Fibroblast of lung (primary cell): Measurements from ENCODE around the gene LGALS3. TPM values are rescaled to one million over a fixed set of nuclear protein-coding genes. Genes with fewer than 3 reads are reported as not detected.

Experiments used
- DNase-seq, 2 donors: peaks; one replicate each; pipeline versions ENCODE4 v3.0.0 to v3.0.0-alpha.2; 2010; ENCODE audit warnings: low read depth in 2 of 2
- H2AFZ ChIP-seq: 2 replicates; pipeline ENCODE4 v1.5.1; 2012; ENCODE audit warnings: low read length, control low read depth, inconsistent platforms
- H3K27ac ChIP-seq: 2 replicates; pipeline ENCODE4 v1.5.1; 2011; ENCODE audit warnings: low read length, control low read depth; ENCODE audit not compliant: insufficient read depth
- H3K27me3 ChIP-seq: 2 replicates; pipeline ENCODE4 v1.5.1; 2011; ENCODE audit warnings: mild to moderate bottlenecking, low read length; ENCODE audit not compliant: control insufficient read depth, insufficient read depth
- H3K36me3 ChIP-seq: 2 replicates; pipeline ENCODE4 v1.5.1; 2011; ENCODE audit warnings: low read length; ENCODE audit not compliant: control insufficient read depth, insufficient read depth
- H3K4me1 ChIP-seq: 2 replicates; pipeline ENCODE4 v1.5.1; 2011; ENCODE audit warnings: low read length; ENCODE audit not compliant: control insufficient read depth, insufficient read depth; ENCODE audit errors: extremely low read depth
- H3K4me2 ChIP-seq: 2 replicates; pipeline ENCODE4 v1.5.1; 2011; ENCODE audit warnings: low read length, control low read depth; ENCODE audit not compliant: insufficient read depth; ENCODE audit errors: extremely low read depth
- H3K4me3 ChIP-seq, 4 experiments: fragments of 200-600 bp in 1 of 4; sonication (generic) in 1 of 4; replicated peaks in 1 of 4; 2 replicates each; pipeline ENCODE4 v1.5.1; 2011 to 2016; ENCODE audit warnings: low read length in 4 of 4, low read depth in 3 of 4, mild to moderate bottlenecking in 3 of 4, control low read depth in 2 of 4, inconsistent platforms in 1 of 4, mixed read lengths in 1 of 4; ENCODE audit not compliant: insufficient read depth in 1 of 4; ENCODE audit errors: control extremely low read depth in 1 of 4
- H3K79me2 ChIP-seq: 2 replicates; pipeline ENCODE4 v1.5.1; 2012; ENCODE audit warnings: mild to moderate bottlenecking, low read length, inconsistent platforms; ENCODE audit not compliant: control insufficient read depth, insufficient read depth
- H3K9ac ChIP-seq: 2 replicates; pipeline ENCODE4 v1.5.1; 2011; ENCODE audit warnings: mild to moderate bottlenecking, low read length, control low read depth; ENCODE audit not compliant: insufficient read depth
- H3K9me3 ChIP-seq: 2 replicates; pipeline ENCODE4 v1.5.1; 2012; ENCODE audit warnings: low read depth, low read length; ENCODE audit not compliant: control insufficient read depth, insufficient read depth
- H4K20me1 ChIP-seq: 2 replicates; pipeline ENCODE4 v1.5.1; 2011; ENCODE audit warnings: low read length; ENCODE audit not compliant: control insufficient read depth, insufficient read depth; ENCODE audit errors: extremely low read depth
- EZH2 ChIP-seq: IDR thresholded peaks from 2 replicates; pipeline ENCODE4 v1.5.1; 2012; ENCODE audit warnings: low read length, control low read depth, mild to moderate bottlenecking; ENCODE audit errors: missing control alignments
- polyA plus RNA-seq, 2 donors: library from polyadenylated mRNA; depleted of rRNA in 1 of 2; stranded (reverse) in 1 of 2; unstranded in 1 of 2; fragments of >200 nt; gene quantifications; 2 replicates each; pipeline ENCODE4 v1.2.1, GENCODE V29; 2011 to 2012; ENCODE audit warnings: missing spikeins in 1 of 2
- total RNA-seq: library from RNA; depleted of rRNA; stranded (reverse); fragments of >200 nt; gene quantifications from 2 replicates; pipeline ENCODE4 v1.2.1, GENCODE V29; 2014
- TF ChIP-seq, protein P1 (sequence below), 2 donors: IDR thresholded peaks in 1 of 2; conservative IDR thresholded peaks in 1 of 2; 1 replicate in 1 of 2; 2 replicates in 1 of 2; pipeline ENCODE4 v1.5.1; 2011 to 2012; ENCODE audit warnings: low read length in 2 of 2, control low read depth in 1 of 2, inconsistent platforms in 1 of 2, low read depth in 1 of 2, mild to moderate bottlenecking in 1 of 2

Gene LGALS3
- total and polyA plus RNA-seq, 2 donors (not counting 1 experiment from before 2014, with no cell fraction given): 333 to 434 TPM

DNA sequence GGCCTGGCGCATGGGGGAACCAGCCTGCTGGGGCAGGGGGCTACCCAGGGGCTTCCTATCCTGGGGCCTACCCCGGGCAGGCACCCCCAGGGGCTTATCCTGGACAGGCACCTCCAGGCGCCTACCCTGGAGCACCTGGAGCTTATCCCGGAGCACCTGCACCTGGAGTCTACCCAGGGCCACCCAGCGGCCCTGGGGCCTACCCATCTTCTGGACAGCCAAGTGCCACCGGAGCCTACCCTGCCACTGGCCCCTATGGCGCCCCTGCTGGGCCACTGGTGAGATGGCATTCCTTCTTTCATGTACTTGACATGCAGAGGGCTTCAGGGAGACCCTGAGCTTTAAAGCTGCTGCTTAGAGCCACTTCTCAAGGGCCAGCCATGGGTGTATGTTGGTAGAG, 9.0 kb downstream of the LGALS3 start:
- no peaks in the 10 kb centered on the region for H3K9me3 ChIP-seq
- TF ChIP-seq EZH2: no peak
- TF ChIP-seq, protein P1, sequence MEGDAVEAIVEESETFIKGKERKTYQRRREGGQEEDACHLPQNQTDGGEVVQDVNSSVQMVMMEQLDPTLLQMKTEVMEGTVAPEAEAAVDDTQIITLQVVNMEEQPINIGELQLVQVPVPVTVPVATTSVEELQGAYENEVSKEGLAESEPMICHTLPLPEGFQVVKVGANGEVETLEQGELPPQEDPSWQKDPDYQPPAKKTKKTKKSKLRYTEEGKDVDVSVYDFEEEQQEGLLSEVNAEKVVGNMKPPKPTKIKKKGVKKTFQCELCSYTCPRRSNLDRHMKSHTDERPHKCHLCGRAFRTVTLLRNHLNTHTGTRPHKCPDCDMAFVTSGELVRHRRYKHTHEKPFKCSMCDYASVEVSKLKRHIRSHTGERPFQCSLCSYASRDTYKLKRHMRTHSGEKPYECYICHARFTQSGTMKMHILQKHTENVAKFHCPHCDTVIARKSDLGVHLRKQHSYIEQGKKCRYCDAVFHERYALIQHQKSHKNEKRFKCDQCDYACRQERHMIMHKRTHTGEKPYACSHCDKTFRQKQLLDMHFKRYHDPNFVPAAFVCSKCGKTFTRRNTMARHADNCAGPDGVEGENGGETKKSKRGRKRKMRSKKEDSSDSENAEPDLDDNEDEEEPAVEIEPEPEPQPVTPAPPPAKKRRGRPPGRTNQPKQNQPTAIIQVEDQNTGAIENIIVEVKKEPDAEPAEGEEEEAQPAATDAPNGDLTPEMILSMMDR (conservative IDR thresholded peaks at IDR 0.05 in 1 of 2, IDR thresholded peaks at IDR 0.05 in 1 of 2; ENCODE audit: low read depth in 1 of 2, low read length in 2 of 2): peak; percentile 27 to 32
- H3K4me3 ChIP-seq: peak overlapping the region in 1 of 4 experiments; percentile 46
- DNase-seq: no peak
- H3K36me3 ChIP-seq: peaks cover 25% of the 10 kb centered on the region
- H3K79me2 ChIP-seq: peaks cover 65% of the 10 kb centered on the region
- H3K27me3 ChIP-seq: no peaks in the 10 kb centered on the region
- H4K20me1 ChIP-seq: peaks cover 2% of the 10 kb centered on the region
- peaks cover 18% of the 10 kb centered on the region for H3K4me1 ChIP-seq
- H3K9ac ChIP-seq: peak overlapping the region; percentile 43
- no peak overlapping the region for H2AFZ ChIP-seq
- H3K4me2 ChIP-seq: peak overlapping the region; percentile 85
- peak overlapping the region; percentile 87 for H3K27ac ChIP-seq

DNA sequence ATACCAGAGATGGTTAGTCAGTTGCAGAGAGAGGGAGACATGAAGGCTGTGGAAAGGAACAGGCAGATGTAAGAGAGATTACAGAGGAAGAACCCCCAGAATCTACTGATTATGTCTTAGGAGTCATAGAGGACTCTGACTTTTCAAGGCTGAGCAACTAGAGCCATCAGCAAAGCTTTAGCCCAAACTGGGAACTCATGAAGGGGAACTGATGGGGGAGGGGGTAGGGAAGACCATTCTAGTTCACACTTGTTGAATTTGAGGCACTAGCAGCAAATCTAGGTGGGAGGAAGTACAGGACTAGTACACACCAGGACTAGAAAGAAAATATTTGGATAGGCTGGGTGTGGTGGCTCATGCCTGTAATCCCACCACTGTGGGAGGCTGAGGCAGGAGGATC, 10.1 kb downstream of the LGALS3 start:
- Histone ChIP-seq H3K4me1 (peaks cover 15% of the 10 kb centered on the region), H3K79me2 (peaks cover 54% of the 10 kb centered on the region), H3K4me3 (no peak overlapping the region), H3K36me3 (peaks cover 27% of the 10 kb centered on the region), H3K27ac (no peak overlapping the region), H3K4me2 (no peak overlapping the region), H3K9ac (no peak overlapping the region), H2AFZ (no peak overlapping the region), H4K20me1 (no peaks in the 10 kb centered on the region), H3K9me3 (no peaks in the 10 kb centered on the region), H3K27me3 (no peaks in the 10 kb centered on the region)
- no peak for DNase-seq
- no peak for TF ChIP-seq EZH2
- TF ChIP-seq, protein P1 (conservative IDR thresholded peaks at IDR 0.05 in 1 of 2, IDR thresholded peaks at IDR 0.05 in 1 of 2; ENCODE audit: low read depth in 1 of 2, low read length in 2 of 2): no peak

DNA sequence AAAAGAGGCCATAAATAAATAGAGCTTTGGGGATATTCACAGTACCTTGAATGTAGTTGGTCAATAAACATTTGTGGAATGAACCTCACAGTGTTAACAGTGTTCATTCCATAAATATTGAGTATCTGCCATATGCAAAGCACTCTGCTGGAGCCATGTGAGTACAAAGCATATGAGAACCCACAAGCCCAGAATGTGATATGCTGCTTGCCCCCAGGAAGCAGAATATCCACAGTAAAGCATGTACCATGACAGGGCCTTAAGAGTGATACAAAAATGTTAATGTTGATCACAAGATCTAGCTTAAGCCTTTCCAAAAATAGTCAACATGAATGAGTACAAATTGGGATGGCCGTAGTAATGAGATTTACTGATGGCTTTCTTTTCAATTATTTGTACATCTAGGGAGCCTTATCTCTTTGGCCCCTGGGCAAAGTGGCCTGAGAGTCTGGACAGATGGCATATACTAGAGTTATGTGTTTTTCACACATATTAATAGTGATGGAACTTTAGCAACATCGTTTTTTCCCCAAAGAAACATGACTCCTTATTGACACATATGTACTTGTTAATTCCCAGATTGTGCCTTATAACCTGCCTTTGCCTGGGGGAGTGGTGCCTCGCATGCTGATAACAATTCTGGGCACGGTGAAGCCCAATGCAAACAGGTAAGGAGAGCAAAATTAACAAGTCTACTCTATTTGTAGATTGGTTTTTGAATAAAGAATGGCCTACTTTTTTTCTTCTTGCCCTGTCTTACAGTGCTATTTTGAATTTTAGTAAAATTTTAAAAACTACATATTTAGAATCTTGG, 10.9 kb downstream of the LGALS3 start:
- H3K4me3 ChIP-seq: no peak overlapping the region
- no peak overlapping the region for H3K27ac ChIP-seq
- H3K9me3 ChIP-seq: no peaks in the 10 kb centered on the region
- H2AFZ ChIP-seq: no peak overlapping the region
- no peak overlapping the region for H3K9ac ChIP-seq
- H4K20me1 ChIP-seq: no peaks in the 10 kb centered on the region
- H3K27me3 ChIP-seq: no peaks in the 10 kb centered on the region
- H3K4me1 ChIP-seq: peaks cover 15% of the 10 kb centered on the region
- DNase-seq: no peak
- TF ChIP-seq, protein P1 (conservative IDR thresholded peaks at IDR 0.05 in 1 of 2, IDR thresholded peaks at IDR 0.05 in 1 of 2; ENCODE audit: low read depth in 1 of 2, low read length in 2 of 2): no peak
- TF ChIP-seq EZH2: no peak
- no peak overlapping the region for H3K4me2 ChIP-seq
- H3K79me2 ChIP-seq: peaks cover 47% of the 10 kb centered on the region
- H3K36me3 ChIP-seq: peaks cover 31% of the 10 kb centered on the region
